GM12878 (cell line): Measurements from ENCODE around the gene CALHM3.

ENCODE experiments used
- BMI1 ChIP-seq: fragments of 450-650 bp; IDR thresholded peaks from 2 replicates; pipeline ENCODE4 v1.6.1; 2016; ENCODE audit warnings: mild to moderate bottlenecking, moderate library complexity, borderline replicate concordance
- CBFB ChIP-seq: IDR thresholded peaks from 2 replicates; pipeline ENCODE4 v1.6.1; 2016; ENCODE audit warnings: antibody characterized with exemption, low read depth
- CTCF ChIP-seq, 3 experiments: IDR thresholded peaks in 2 of 3; conservative IDR thresholded peaks in 1 of 3; 2 replicates each; pipeline ENCODE4 v1.5.1; 2011; ENCODE audit warnings: low read depth in 3 of 3, low read length in 3 of 3, mild to moderate bottlenecking in 3 of 3, control low read depth in 2 of 3, moderate library complexity in 2 of 3, inconsistent platforms in 1 of 3, mixed read lengths in 1 of 3; ENCODE audit not compliant: control insufficient read depth in 2 of 3, insufficient read depth in 1 of 3; ENCODE audit errors: extremely low read depth in 1 of 3
- IRF3 ChIP-seq: fragments of 450-650 bp; IDR thresholded peaks from 2 replicates; pipeline ENCODE4 v1.6.1; 2014; ENCODE audit warnings: mild to moderate bottlenecking
- KDM1A ChIP-seq: fragments of 200-600 bp; sonication (generic); IDR thresholded peaks from 2 replicates; pipeline ENCODE4 v1.6.1; 2016; ENCODE audit warnings: borderline replicate concordance
- MAX ChIP-seq: IDR thresholded peaks from 2 replicates; pipeline ENCODE4 v1.6.1; 2012; ENCODE audit warnings: low read depth, low read length, improper control_type of control experiment
- RAD21 ChIP-seq: IDR thresholded peaks from 2 replicates; pipeline ENCODE4 v1.6.1; 2011; ENCODE audit warnings: mild to moderate bottlenecking, low read depth, low read length, moderate library complexity; ENCODE audit not compliant: insufficient read depth

GRCh38 chr10:103512166-103512565 lies 33.1 kb upstream of the CALHM3 start:
- TF ChIP-seq MAX, result no peak
- TF ChIP-seq CTCF (IDR thresholded peaks at IDR 0.05 in 2 of 3, conservative IDR thresholded peaks at IDR 0.05 in 1 of 3; ENCODE audit: control insufficient read depth in 2 of 3, extremely low read depth in 1 of 3, insufficient read depth in 1 of 3, low read depth in 3 of 3, low read length in 3 of 3), result no peak
- TF ChIP-seq CBFB, result no peak
- TF ChIP-seq RAD21, result no peak
- TF ChIP-seq IRF3, result no peak
- TF ChIP-seq KDM1A, result no peak
- TF ChIP-seq BMI1, result no peak
